ENCODE measurements around the gene FNIP1.
"Not testable (repeated sequence)": the region's sequence is repeated elsewhere in the genome, so short reads cannot be mapped to it uniquely, and the experiment has no call there.

FNIP1 gene

DNA sequence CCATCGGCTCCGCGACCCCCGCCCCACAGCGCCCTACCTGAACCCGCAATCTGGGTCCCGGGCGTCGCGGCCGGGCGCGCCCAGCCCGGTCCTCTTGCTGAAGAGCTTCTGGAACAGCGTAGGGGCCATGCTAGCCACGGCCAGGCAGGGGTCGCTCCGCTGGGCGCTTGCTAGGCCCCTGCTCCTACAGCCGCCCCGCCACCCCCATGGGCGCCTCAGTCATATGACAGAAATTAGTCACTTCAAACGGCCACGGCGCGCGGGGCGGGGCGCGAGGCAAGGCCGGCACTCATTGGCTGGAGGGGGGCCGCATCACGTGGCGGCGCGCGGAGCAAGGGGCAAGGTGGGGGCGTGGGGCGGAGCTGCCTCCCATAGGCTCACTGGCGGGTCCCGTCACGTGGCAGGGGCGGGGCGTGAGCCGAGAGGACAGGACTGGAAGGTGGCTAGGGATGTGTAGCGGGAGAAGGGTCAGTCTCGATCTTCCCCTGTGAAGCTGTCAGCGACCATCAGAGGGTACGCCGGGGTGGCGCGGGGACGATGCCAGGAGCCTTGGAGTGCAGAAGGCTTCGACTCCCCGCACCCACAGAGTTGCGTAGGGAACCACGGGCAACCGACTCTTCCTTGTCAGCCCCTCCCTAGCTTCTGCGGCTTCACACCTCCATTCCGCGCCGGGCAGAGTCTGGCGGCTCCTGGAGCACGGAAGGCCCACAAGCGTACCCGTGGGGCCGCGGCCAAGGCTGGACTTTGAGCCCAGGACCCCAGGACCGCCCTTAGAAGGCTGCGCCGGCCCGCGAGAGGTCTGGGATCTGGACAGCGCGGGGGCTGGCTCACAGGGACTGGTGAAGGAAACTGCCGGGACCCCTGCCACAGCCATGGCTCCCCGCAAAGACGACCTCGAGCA lies at the start of gene FNIP1:
FNIP1 (minus strand) TSS at position 225 of the 901 bp plus-strand sequence; CDS start at position 129, 96 bp downstream.
- DNase-seq (ENCODE audit: low read depth), result peak; percentile 84

DNA sequence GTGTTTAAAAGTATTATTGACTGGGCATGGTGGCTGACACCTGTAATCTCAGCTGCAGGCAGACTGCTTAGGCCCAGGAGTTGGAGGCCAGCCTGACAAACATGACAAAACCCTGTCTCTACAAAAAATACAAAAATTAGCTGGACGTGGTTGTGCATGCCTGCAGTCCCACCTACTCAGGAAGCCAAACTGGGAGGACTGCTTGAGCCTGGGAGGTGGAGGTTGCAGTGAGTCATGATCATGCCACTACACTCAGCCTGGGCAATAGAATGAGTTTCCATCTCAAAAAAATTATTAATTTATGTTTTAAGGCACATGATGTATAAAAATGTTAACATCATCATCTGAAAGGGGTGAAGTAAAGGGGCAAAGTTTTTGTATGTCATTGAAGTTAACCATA lies 49.7 kb upstream of the FNIP1 start:
- DNase-seq (ENCODE audit: low read depth), result no peak

DNA sequence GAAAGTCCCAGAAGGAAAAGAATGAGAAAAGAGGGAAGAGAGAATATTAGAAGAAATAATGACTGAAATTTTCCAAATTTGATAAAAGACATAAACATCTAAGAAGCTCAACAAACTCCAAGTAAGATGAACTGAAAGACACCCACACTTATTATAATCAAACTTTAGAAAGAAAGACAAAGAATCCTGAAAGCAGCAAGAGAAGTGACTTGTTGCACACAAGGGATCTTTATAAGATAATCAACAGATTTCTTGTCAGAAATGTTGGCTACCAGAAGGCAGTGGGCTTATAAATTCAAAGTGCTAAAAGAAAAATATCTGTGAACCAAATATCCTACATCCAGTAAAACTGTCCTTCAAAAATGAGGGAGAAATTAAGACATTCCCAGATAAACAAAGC lies 49.0 kb upstream of the FNIP1 start:
- DNase-seq (ENCODE audit: low read depth), result no peak

DNA sequence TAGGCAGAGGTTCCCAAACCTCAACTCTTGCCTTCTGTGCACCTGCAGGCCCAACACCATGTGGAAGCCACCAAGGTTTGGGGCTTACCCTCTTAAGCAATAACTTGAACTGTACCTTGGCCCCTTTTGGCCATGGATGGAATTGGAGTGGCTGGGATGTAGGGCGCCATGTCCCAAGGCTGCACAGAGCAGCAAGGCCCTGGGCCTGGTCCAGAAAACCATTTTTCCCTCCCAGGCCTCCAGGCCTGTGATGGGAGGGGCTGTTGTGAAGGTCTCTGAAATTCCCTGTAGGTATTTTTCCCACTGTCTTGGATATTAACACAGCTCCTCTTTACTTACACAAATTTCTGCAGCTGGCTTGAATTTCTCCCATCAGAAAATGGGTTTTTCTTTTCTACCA lies 46.2 kb upstream of the FNIP1 start:
- not testable (repeated sequence) for DNase-seq (ENCODE audit: low read depth)

DNA sequence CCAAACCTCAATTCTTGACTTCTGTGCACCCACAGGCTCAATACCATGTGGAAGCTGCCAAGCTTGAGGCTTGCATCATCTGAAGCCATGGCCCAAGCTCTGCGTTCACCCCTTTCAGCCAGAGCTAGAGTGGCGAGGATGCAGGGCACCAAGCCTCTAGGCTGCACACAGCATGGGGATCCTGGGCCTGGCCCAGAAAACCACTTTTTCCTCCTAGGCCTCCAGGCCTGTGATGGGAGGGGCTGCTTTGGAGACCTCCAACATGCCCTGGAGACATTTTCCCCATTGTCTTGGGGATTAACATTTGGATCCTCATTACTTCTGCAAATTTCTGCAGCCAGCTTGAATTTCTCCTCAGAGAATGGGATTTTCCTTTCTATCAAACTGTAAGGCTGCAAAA lies 35.9 kb upstream of the FNIP1 start:
- DNase-seq (ENCODE audit: low read depth), result not testable (repeated sequence)

- DNase-seq (ENCODE audit: low read depth), result no peak
Measured at GRCh38 chr5:131825404-131826013, 28.7 kb upstream of the FNIP1 start.

- DNase-seq (ENCODE audit: low read depth), result no peak
Measured at GRCh38 chr5:131824631-131825030, 27.8 kb upstream of the FNIP1 start.

DNA sequence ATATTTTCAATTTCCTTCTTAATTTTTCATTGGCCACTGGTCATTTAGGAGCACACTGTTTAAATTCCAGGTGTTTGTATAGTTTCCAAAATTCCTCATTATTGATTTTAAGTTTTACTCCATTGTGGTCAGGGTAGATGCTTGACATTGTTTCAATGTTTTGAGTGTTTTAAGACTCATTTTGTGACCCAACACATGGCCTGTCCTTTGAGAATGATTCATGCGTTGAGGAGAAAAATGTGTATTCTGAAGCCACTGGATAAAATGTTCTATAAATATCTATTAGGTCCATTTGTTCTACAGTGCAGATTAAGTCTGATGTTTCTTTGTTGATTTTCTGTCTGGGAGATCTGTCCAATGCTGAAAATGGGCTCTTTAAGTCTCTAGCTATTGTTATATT lies 24.4 kb upstream of the FNIP1 start:
- no peak for DNase-seq (ENCODE audit: low read depth)

DNA sequence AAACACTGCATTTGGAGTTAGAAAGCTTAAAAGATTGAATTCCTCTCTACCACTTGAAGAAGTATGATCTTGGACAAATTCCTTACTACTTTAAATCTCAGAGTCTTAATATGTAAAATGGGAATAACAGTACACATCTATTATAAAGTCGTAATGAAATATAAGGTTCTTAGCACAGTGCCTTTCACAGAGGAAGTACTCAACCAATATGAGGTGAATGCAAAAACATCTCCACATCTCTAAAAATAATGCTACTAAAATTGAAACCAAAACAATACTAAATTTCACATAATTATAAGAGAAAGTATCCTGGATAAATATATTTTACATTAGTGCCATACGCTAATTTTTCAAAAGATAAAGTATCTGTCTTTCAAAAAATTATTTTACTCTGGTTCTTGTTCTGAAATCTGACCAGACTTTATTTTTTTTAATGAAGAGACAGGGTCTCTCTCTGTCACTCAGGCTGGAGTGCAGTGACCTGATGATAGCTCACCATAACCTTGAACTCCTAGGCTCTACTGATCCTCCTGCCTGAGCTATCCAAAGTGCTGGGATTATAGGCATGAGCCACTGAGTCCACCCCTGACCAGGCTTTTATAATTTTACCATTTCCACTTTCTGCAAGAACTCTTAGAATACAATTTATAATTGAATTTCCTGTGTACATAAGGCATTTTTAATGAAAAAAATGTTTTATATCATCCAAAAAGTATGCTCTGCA lies 21.3 kb upstream of the FNIP1 start:
- no peak for DNase-seq (ENCODE audit: low read depth)

DNA sequence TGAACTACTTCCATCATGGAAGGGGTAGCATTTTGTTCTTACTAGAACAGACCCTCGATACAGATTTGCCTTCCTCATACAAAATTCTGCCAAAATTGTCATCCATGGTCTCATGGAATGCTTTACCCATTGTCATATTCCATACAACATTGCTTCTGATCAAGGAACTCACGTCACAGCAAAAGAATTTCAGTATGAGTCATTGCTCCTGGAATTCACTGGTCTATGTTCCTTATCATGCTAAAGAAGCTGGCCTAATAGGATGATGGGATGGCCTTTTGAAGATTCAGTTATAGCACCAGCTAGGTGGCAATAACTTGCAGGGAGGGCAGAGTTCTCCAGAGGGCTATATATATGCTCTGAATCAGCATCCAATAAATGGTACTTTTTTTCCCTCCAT lies 18.2 kb upstream of the FNIP1 start:
- no peak for DNase-seq (ENCODE audit: low read depth)

GRCh38 chr5:131812371-131813160 lies 15.7 kb upstream of the FNIP1 start:
- no peak for DNase-seq (ENCODE audit: low read depth)

GRCh38 chr5:131810510-131811249 lies 13.9 kb upstream of the FNIP1 start:
- no peak for DNase-seq (ENCODE audit: low read depth)

- no peak for DNase-seq (ENCODE audit: low read depth)
Measured at GRCh38 chr5:131795879-131796792, 681 bp downstream of the FNIP1 start.

DNA sequence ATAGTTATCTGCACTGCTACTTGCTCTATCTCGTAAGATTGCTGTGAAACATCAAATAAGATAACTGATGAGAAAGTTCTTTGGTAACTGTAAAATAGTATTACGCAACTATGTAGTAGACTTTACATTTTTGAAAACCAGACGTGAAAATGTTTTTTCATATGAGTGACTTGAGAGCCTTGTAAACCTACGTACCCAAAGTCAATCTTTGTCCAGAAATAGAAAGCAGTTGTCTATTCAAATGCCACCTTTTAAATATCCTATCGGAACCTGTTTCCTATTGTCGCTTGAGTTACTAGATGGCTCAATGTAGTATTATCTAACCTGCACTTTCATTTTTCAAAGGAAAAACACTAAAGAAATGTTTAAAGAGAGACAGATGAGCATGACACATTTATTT lies 1.6 kb downstream of the FNIP1 start:
- no peak for DNase-seq (ENCODE audit: low read depth)

GRCh38 chr5:131794586-131794985 lies 2.2 kb downstream of the FNIP1 start:
- no peak for DNase-seq (ENCODE audit: low read depth)

DNA sequence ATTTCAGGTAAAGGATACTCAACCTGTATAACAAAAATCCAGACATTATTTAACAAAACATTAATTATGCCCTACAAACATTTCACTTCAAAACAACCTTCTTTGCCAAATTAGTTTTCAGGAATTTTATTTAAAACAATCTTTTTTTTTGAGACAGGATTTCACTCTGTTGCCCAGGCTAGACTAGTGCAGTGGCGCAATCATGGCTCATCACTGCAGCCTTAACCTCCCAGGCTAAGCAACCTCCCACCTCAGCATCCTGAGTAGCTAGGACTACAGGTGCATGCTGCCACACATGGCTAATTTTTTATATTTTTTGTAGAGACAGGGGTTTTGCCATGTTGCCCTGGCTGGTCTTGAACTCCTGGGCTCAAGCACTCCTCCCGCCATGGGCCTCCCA lies 3.9 kb downstream of the FNIP1 start:
- no peak for DNase-seq (ENCODE audit: low read depth)

GRCh38 chr5:131791866-131792265 lies 5.0 kb downstream of the FNIP1 start:
- no peak for DNase-seq (ENCODE audit: low read depth)

DNA sequence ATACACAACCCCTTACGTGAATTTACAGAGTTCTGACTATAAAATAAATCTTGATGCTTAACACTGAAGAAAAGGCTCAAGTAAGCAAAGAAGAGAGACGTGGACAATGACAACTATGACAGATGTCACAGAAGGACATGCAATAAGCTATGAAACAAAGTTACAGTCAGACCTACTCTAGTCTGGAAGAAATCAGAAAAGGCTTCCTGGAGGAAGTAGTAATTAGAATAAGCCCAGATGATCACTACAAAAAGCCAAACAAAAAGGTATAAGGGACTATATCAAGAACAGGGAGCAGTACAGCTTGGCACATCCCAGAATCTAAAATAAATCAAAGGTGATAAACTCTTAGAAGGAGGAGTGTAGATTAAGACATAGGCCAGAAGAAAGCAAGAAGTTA lies 6.3 kb downstream of the FNIP1 start:
- DNase-seq (ENCODE audit: low read depth), result no peak

GRCh38 chr5:131789765-131790164 lies 7.1 kb downstream of the FNIP1 start:
- no peak for DNase-seq (ENCODE audit: low read depth)

DNA sequence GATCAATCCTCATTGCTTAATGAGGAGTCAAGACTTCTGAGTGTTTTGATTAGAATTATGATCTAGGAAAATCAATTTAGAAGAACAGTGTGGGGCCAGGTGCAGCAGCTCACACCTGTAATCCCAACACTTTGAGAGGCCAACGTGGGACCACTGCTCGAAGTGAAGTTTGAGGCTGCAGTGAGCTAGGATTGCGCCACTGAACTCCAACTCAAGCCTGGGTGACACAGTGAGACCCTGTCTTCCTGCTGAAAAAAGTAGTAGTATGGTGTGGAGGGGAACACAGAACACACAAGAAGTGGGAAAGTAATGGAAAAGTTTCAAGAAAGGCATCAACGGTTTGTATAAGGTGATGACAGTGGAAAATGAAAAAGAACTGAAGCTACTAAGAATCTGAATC lies 9.1 kb downstream of the FNIP1 start:
- DNase-seq (ENCODE audit: low read depth), result no peak
